Endothelial cell of umbilical vein (primary cell): ENCODE results near the gene FMO1. TPM values are rescaled to one million over a fixed set of nuclear protein-coding genes. Genes with fewer than 3 reads are reported as not detected.

ENCODE experiments used
- BruUV-seq: library from RNA; stranded (reverse); fragments of 400-500 nt; replicated peaks from 2 replicates; lab custom pipeline; 2021; lab: Mats Ljungman, UMichigan
- CTCF ChIA-PET: fragments of 300-600, 350-600 bp; sonication (Branson Sonifier 250); formaldehyde crosslinking; loops from one replicate; lab custom pipeline; 2021; ENCODE audit warnings: antibody characterized with exemption, inconsistent platforms; lab: Charles Lee
- POLR2A ChIA-PET: fragments of 300-600, 350-600 bp; sonication (Branson Sonifier 250); formaldehyde crosslinking; loops from one replicate; lab custom pipeline; 2021; ENCODE audit warnings: antibody characterized with exemption, inconsistent platforms; lab: Charles Lee
- DNase-seq: peaks from one replicate; pipeline ENCODE4 v3.0.0-alpha.2; 2011; ENCODE audit warnings: low read depth, low spot score
- FAIRE-seq: peaks from 2 replicates; lab custom pipeline; 2011; peaks lifted over from hg19 to GRCh38; lab: Jason Lieb, UNC
- H2AFZ ChIP-seq: 2 replicates; pipeline ENCODE4 v1.6.0; 2012; ENCODE audit warnings: low read depth, low read length, control low read depth, inconsistent platforms
- H3K27ac ChIP-seq: 2 replicates; pipeline ENCODE4 v1.5.1; 2011; ENCODE audit warnings: low read depth, mild to moderate bottlenecking, control low read depth, low read length, moderate library complexity; ENCODE audit not compliant: insufficient read depth
- H3K27me3 ChIP-seq, 2 experiments: 2 replicates each; pipeline versions ENCODE4 v1.6.0 to v1.6.1; 2011; ENCODE audit warnings: low read length in 2 of 2, mixed read lengths in 1 of 2; ENCODE audit not compliant: control insufficient read depth in 2 of 2, insufficient read depth in 2 of 2
- H3K36me3 ChIP-seq, 2 experiments: 2 replicates in 1 of 2; 3 replicates in 1 of 2; pipeline ENCODE4 v1.5.1; 2011; ENCODE audit warnings: low read length in 2 of 2, mild to moderate bottlenecking in 1 of 2, moderate library complexity in 1 of 2; ENCODE audit not compliant: control insufficient read depth in 2 of 2, insufficient read depth in 2 of 2; ENCODE audit errors: extremely low read depth in 1 of 2
- H3K4me1 ChIP-seq: 3 replicates; pipeline ENCODE4 v1.5.1; 2011; ENCODE audit warnings: mild to moderate bottlenecking, low read length; ENCODE audit not compliant: control insufficient read depth, insufficient read depth; ENCODE audit errors: extremely low read depth
- H3K4me2 ChIP-seq: 2 replicates; pipeline ENCODE4 v1.6.1; 2011; ENCODE audit warnings: low read length, control low read depth, mixed read lengths; ENCODE audit not compliant: insufficient read depth
- H3K4me3 ChIP-seq, 3 experiments: fragments of 200-600 bp in 1 of 3; sonication (generic), shearing (Covaris generic) in 1 of 3; replicated peaks in 1 of 3; 2 replicates each; pipeline ENCODE4 v1.5.1; 2011 to 2016; ENCODE audit warnings: control low read depth in 3 of 3, low read length in 3 of 3, mild to moderate bottlenecking in 2 of 3, inconsistent platforms in 1 of 3, low read depth in 1 of 3, moderate library complexity in 1 of 3; ENCODE audit not compliant: insufficient read depth in 1 of 3
- H3K79me2 ChIP-seq: 2 replicates; pipeline ENCODE4 v1.6.0; 2012; ENCODE audit warnings: low read length, inconsistent platforms; ENCODE audit not compliant: control insufficient read depth, insufficient read depth
- H3K9ac ChIP-seq: replicated peaks from 2 replicates; pipeline ENCODE3; 2011; ENCODE audit warnings: low read length, control low read depth; ENCODE audit not compliant: insufficient read depth; ENCODE audit errors: extremely low read depth
- H3K9me1 ChIP-seq: replicated peaks from 3 replicates; pipeline ENCODE4 v1.6.0; 2011; ENCODE audit warnings: mild to moderate bottlenecking, low read length; ENCODE audit not compliant: control insufficient read depth, insufficient read depth; ENCODE audit errors: extremely low read depth
- H3K9me3 ChIP-seq: replicated peaks from 2 replicates; pipeline ENCODE4 v1.5.1; 2012; ENCODE audit warnings: low read length, inconsistent platforms; ENCODE audit not compliant: control insufficient read depth, insufficient read depth
- H4K20me1 ChIP-seq: replicated peaks from 2 replicates; pipeline ENCODE3; 2011; ENCODE audit warnings: mild to moderate bottlenecking, low read length; ENCODE audit not compliant: control insufficient read depth, insufficient read depth; ENCODE audit errors: extremely low read depth
- EZH2 ChIP-seq: IDR thresholded peaks from 2 replicates; pipeline ENCODE4 v1.6.1; 2012; ENCODE audit warnings: borderline replicate concordance, low read depth, mild to moderate bottlenecking, moderate library complexity, low read length, inconsistent platforms; ENCODE audit not compliant: severe bottlenecking
- FOS ChIP-seq: IDR thresholded peaks from 2 replicates; pipeline ENCODE4 v1.6.1; 2011; ENCODE audit warnings: mild to moderate bottlenecking, low read length, moderate library complexity, borderline replicate concordance; ENCODE audit not compliant: insufficient read depth
- GATA2 ChIP-seq: IDR thresholded peaks from 2 replicates; pipeline ENCODE4 v1.7.0; 2011; ENCODE audit warnings: low read depth, mild to moderate bottlenecking, moderate library complexity, mixed read lengths, low read length; ENCODE audit not compliant: insufficient read length, insufficient read depth
- JUN ChIP-seq: IDR thresholded peaks from 2 replicates; pipeline ENCODE4 v1.6.1; 2011; ENCODE audit warnings: borderline replicate concordance, low read depth; ENCODE audit not compliant: insufficient read length, insufficient read depth
- MYC ChIP-seq: IDR thresholded peaks from one replicate; pipeline ENCODE4 v1.6.1; 2011; ENCODE audit warnings: mild to moderate bottlenecking, low read depth, low read length
- POLR2A ChIP-seq: IDR thresholded peaks from 2 replicates; pipeline ENCODE4 v1.6.1; 2012; ENCODE audit warnings: low read depth, mild to moderate bottlenecking, control low read depth, low read length
- POLR2AphosphoS5 ChIP-seq: IDR thresholded peaks from 2 replicates; pipeline ENCODE4 v1.6.1; 2012; ENCODE audit warnings: low read depth, mild to moderate bottlenecking, control low read depth, low read length, moderate library complexity; ENCODE audit not compliant: insufficient read depth
- dilution Hi-C: fragments of 300-500 bp; cut with MboI; formaldehyde crosslinking; loops from one replicate; pipeline ENCODE4 v1.15.0; 2019; ENCODE audit warnings: low sequenced_read_pairs; ENCODE audit not compliant: extremely low pct_ligation_motif_present
- intact Hi-C: fragments of 100-400 bp; cut with micrococcal nuclease; formaldehyde crosslinking; loops from one replicate; pipeline ENCODE4 v1.10.0; 2022
- polyA plus RNA-seq, 4 experiments: library from polyadenylated mRNA; depleted of rRNA in 3 of 4; stranded (reverse) in 3 of 4; unstranded in 1 of 4; fragments of >200 nt; gene quantifications; 2 replicates each; pipeline versions ENCODE4 v1.2.1 to v1.2.3, GENCODE V29; 2011 to 2012; ENCODE audit warnings: missing spikeins in 1 of 4
- total RNA-seq: library from RNA; stranded (reverse); gene quantifications from 2 replicates; pipeline ENCODE4 v1.2.3, GENCODE V29; 2021
- TF ChIP-seq, protein P1 (sequence below): IDR thresholded peaks from 2 replicates; pipeline ENCODE4 v1.6.1; 2011; ENCODE audit not compliant: insufficient read depth, insufficient read length
- TF ChIP-seq, protein P2 (sequence below), 2 donors: IDR thresholded peaks; 1 replicate in 1 of 2; 2 replicates in 1 of 2; pipeline ENCODE4 v1.5.1; 2011; ENCODE audit warnings: low read length in 2 of 2, mild to moderate bottlenecking in 2 of 2, moderate library complexity in 2 of 2, control low read depth in 1 of 2, inconsistent platforms in 1 of 2, low read depth in 1 of 2; ENCODE audit not compliant: insufficient read depth in 1 of 2; ENCODE audit errors: extremely low read depth in 1 of 2

Gene FMO1
- total and polyA plus RNA-seq, 2 donors (not counting 3 experiments of a cell fraction or from before 2014, with no cell fraction given) = not detected

DNA sequence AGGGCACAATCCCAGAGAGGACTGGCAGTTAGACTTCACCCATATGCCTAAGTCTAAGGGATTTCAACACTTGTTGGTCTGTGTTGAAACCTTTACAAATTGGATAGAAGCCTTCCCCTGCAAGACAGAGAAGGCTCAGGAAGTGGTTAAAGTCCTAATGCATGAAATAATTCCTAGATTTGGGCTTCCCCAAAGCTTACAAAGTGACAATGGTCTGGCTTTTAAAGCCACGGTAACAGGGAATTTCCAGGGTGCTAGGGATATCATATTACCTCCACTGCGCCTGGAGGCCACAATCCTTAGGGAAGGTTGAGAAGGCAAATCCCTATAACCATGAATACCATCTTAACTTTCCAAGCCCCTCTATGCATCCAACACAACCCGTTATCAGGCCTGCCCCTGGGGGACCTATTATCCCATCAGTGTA is 62.4 kb downstream of the FMO1 start:
- BruUV-seq = no TSS peak
- no peaks in the 10 kb centered on the region for H3K9me1 ChIP-seq
- intact Hi-C loops (loop anchor here (5.0 kb wide), 1 partner anchor 623 kb away; no protein-coding TSS in a partner anchor), dilution Hi-C loops (no loop called here)
- no peak overlapping the region for H2AFZ ChIP-seq
- no peaks in the 10 kb centered on the region for H3K36me3 ChIP-seq
- ChIA-PET CTCF (no interaction called here), POLR2A (no interaction called here)
- peaks cover 4% of the 10 kb centered on the region for H3K4me1 ChIP-seq
- TF ChIP-seq, protein P1, sequence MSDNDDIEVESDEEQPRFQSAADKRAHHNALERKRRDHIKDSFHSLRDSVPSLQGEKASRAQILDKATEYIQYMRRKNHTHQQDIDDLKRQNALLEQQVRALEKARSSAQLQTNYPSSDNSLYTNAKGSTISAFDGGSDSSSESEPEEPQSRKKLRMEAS = no peak
- no peak for TF ChIP-seq POLR2AphosphoS5
- TF ChIP-seq MYC = no peak
- TF ChIP-seq FOS = no peak
- TF ChIP-seq, protein P2, sequence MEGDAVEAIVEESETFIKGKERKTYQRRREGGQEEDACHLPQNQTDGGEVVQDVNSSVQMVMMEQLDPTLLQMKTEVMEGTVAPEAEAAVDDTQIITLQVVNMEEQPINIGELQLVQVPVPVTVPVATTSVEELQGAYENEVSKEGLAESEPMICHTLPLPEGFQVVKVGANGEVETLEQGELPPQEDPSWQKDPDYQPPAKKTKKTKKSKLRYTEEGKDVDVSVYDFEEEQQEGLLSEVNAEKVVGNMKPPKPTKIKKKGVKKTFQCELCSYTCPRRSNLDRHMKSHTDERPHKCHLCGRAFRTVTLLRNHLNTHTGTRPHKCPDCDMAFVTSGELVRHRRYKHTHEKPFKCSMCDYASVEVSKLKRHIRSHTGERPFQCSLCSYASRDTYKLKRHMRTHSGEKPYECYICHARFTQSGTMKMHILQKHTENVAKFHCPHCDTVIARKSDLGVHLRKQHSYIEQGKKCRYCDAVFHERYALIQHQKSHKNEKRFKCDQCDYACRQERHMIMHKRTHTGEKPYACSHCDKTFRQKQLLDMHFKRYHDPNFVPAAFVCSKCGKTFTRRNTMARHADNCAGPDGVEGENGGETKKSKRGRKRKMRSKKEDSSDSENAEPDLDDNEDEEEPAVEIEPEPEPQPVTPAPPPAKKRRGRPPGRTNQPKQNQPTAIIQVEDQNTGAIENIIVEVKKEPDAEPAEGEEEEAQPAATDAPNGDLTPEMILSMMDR (IDR thresholded peaks at IDR 0.05; ENCODE audit: extremely low read depth in 1 of 2, insufficient read depth in 1 of 2, low read depth in 1 of 2, low read length in 2 of 2) = no peak
- TF ChIP-seq EZH2 = no peak
- TF ChIP-seq POLR2A = no peak
- no peak for TF ChIP-seq GATA2
- TF ChIP-seq JUN = no peak
- no peak overlapping the region for H3K27ac ChIP-seq
- no peak for FAIRE-seq
- DNase-seq = no peak
- no peaks in the 10 kb centered on the region for H3K27me3 ChIP-seq
- H4K20me1 ChIP-seq = no peaks in the 10 kb centered on the region
- no peak overlapping the region for H3K9ac ChIP-seq
- no peaks in the 10 kb centered on the region for H3K9me3 ChIP-seq
- H3K79me2 ChIP-seq = no peaks in the 10 kb centered on the region
- no peak overlapping the region for H3K4me3 ChIP-seq
- H3K4me2 ChIP-seq = no peak overlapping the region
